Ureter (tissue), 1 donor: Measurements from ENCODE around the gene NLRC4. TPM values are rescaled to one million over a fixed set of nuclear protein-coding genes. Genes with fewer than 3 reads are reported as not detected.
"Not testable (repeated sequence)": the region's sequence is repeated elsewhere in the genome, so short reads cannot be mapped to it uniquely, and the experiment has no call there.

ENCODE experiments used
- DNase-seq: peaks from one replicate; pipeline ENCODE4 v3.0.0-alpha.2; 2020; ENCODE audit warnings: low spot score
- total RNA-seq: library from RNA; stranded (reverse); gene quantifications from one replicate; pipeline ENCODE4 v1.2.4, GENCODE V29; 2023
- donor health status: DM: yes; HTN: yes; CAD: no.

Gene NLRC4
- total RNA-seq, 1 donor from 2014 or later = 0.65 TPM

DNA sequence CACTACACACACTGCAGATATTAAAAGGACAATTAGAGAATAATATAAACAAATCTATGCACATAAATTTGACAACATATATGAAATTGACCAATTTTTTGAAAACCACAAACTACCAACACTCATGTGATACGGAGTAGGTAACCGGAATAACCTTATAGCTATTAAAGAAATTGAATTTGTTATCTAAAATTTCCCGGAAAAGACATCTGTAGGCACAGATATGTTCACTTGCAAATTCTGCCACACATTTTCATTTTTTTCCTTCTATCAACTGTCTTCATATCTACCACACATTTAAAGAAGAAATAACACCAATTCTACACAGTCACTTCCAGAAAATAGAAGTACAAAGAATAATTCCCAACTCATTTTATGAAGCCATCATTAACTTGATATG, 22.4 kb downstream of the NLRC4 start:
- no peak for DNase-seq

DNA sequence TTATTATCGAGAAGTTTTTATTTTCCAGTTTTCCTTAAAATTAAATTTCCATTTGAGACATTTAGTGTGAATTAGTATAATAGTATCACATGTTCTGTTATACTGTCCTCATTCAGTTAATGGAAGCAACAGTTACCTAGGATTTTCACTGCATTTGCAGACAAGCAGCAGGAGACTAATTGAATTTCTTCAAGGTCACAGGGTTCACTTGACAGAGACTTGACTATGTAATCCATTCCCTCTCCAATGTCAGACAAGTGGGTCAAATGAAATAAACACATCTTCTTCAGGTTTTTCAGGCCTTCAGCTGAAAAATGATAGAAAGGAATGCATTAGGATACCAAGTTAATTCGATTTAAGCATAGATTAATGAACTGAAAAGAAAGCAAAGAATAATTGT, 26.7 kb downstream of the NLRC4 start:
- no peak for DNase-seq

GRCh38 chr2:32237488-32237887, 27.2 kb downstream of the NLRC4 start:
- no peak for DNase-seq

GRCh38 chr2:32235315-32235714, 29.4 kb downstream of the NLRC4 start:
- DNase-seq = peak; percentile 47

GRCh38 chr2:32231959-32232358, 32.7 kb downstream of the NLRC4 start:
- DNase-seq = no peak

DNA sequence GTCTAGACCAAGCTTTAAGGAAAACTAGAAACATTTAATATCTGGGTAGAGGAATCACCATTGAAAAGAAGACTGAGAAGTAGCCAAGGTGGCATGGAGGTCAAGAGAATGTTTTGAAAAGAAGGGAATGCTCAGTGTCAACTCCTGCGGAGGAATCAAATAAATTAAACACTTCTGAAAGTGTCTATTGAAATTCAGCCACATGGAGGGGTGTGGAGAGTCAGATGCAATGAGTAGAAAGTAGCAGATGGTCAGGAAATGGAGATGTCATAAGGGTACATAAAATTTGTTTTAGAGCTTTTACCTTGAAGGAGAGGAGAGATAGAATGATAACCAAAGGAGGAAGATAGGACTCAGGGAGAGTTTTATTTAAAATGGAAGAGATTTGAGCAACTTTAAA, 35.1 kb downstream of the NLRC4 start:
- DNase-seq = no peak

DNA sequence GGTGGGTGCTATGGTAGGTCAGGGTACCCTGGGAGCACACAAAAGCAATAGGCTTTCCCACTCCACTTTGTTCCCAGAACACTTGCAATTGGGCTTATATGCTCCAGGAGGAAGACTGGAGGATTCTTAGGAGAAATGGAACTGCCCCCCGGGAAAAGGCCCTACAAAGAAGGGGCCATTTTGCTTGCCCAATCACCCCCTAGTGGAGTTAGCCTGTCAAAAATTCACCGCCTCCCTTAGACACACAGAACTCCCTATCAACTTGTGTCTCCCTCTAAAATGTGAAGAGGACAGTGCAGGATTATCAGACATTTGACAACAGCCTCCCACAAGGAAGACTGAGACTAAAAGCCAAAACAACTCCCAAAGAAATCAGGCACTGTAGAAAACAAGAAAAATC, 36.5 kb downstream of the NLRC4 start:
- no peak for DNase-seq

- no peak for DNase-seq
Measured at GRCh38 chr2:32227492-32227891, 37.2 kb downstream of the NLRC4 start.

GRCh38 chr2:32222966-32223365, 41.7 kb downstream of the NLRC4 start:
- DNase-seq = no peak

- DNase-seq = no peak
Measured at GRCh38 chr2:32220445-32220844, 44.2 kb downstream of the NLRC4 start.

DNA sequence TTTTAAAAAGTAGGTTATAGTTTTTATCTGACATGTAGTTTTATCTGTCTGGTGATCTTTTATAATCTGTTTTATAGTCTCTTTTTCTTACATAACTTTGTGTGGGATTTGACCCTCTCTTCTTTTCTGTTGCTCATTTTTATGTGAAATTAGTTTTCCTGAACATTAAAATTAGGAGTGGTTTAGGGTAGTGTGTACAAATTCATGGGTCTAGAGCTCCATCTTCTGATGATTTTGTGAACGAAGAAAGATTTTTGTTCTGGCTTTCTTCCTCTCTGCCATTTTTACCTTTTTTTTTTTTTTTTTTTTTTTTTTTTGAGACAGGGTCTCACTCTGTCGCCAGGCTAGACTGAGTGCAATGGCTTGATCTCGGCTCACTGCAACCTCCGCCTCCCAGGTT, 52.4 kb downstream of the NLRC4 start:
- DNase-seq = no peak

- no peak for DNase-seq
Measured at GRCh38 chr2:32210767-32211408, 53.8 kb downstream of the NLRC4 start.

GRCh38 chr2:32203428-32203827, 61.3 kb downstream of the NLRC4 start:
- not testable (repeated sequence) for DNase-seq

DNA sequence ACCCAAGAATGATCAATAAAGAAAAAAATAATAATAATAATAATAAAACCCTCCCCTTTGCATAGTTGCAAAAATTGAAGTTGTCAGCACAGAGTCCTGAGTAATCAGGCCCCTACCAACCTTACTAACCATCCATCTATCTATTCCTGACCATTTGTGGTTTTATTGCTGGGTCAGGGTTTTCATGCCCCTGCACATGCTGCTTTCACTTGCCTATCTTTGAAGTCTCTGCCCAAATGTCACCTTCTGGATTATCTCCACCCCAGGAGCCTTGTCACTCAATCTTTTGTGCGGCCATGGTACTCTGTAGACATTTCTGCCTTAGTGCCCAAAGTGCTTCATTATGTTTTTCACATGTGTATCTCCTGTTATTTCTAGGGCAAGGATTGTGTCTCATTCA, 63.9 kb downstream of the NLRC4 start:
- no peak for DNase-seq

DNA sequence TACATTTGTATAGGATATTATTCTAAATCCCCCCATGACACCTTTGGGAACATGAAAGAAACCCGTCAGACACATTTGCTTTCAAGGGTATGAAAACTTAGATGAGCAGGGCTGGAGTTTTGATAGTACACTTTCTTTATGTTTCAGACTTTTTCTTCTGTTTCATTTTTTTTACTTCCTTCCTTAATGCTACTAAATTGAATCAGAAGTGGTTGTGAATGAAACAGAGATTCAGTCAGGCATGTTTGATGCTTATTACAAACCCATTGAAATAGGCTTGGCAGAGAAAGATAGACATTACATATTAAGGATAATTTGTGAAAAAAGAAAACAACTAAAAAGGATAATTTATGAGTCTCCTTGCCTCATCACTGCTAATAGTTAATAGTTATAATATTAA, 72.3 kb downstream of the NLRC4 start:
- no peak for DNase-seq

DNA sequence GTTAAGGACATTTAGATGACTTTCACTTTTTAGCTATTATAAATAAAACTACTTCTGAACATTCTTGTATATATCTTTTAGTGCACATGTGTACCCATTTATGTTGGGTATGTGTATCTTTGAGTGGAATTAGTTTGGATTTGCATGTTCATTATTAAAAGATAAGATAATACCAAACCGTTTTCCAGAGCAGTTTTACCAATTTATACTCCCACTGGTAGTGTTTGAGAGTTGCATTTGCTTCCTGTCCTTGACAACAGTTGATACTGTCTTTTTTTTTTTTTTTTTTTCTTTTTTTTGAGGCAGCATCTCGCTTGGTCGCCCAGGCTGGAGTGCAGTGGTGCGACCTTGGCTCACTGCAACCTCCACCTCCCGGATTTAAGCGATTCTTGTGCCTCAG, 75.7 kb downstream of the NLRC4 start:
- no peak for DNase-seq

DNA sequence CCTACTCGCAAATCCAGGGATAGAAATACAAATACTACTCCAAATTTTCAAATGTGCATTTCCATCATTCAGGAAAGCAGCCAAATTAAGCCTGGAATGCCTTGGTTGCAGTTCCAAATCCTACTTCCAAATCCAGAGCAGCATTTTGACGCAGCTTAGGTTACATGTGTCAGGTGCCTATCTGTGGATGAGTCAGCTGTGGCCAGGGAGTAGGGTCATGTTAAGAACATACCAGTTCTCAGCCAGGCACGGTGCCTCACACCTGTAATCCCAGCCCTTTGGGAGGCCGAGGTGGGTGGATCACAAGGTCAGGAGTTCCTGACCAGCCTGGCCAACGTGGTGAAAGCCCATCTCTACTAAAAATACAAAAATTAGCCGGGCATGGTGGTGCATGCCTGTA, 82.0 kb downstream of the NLRC4 start:
- DNase-seq = no peak

Other genes with a start within 250 kb of the NLRC4 start
- gene DPY30, start 225.1 kb downstream of the NLRC4 start, total RNA-seq = 45.7 TPM
- 19.2 TPM for gene SPAST, start 201.3 kb downstream of the NLRC4 start, total RNA-seq
- 24.9 TPM for gene SLC30A6, start 99.0 kb downstream of the NLRC4 start, total RNA-seq
- 36.8 TPM for gene YIPF4, start 13.0 kb upstream of the NLRC4 start, total RNA-seq
- 172 TPM for gene BIRC6, start 92.1 kb upstream of the NLRC4 start, total RNA-seq